CD4-positive, alpha-beta T cell (primary cell): ENCODE results near the gene HDGFL1. TPM values are rescaled to one million over a fixed set of nuclear protein-coding genes. Genes with fewer than 3 reads are reported as not detected.

Source experiments
- ATAC-seq: fragments of 200-7000 bp; cut with Tn5 transposase; one replicate; pipeline ENCODE4 v1.10.0; 2022; ENCODE audit warnings: mild to moderate bottlenecking; ENCODE audit not compliant: poor library complexity
- CTCF ChIA-PET: fragments of 350-600 bp; sonication (Branson Sonifier 250); formaldehyde crosslinking; loops from one replicate; lab custom pipeline; 2021; ENCODE audit warnings: antibody characterized with exemption, inconsistent platforms; lab: Charles Lee
- POLR2A ChIA-PET: fragments of 350-600 bp; sonication (Branson Sonifier 250); formaldehyde crosslinking; loops from one replicate; lab custom pipeline; 2021; ENCODE audit warnings: antibody characterized with exemption, inconsistent platforms; lab: Charles Lee
- DNase-seq, 14 experiments: peaks; one replicate each; pipeline ENCODE4 v3.0.0-alpha.2; 2013 to 2020; ENCODE audit warnings: mixed read lengths in 2 of 14
- H3K27ac ChIP-seq, 2 donors: one replicate each; pipeline versions ENCODE4 v1.5.1 to v1.7.0; 2013; ENCODE audit warnings: low read length in 2 of 2, low read depth in 1 of 2, mild to moderate bottlenecking in 1 of 2
- H3K27me3 ChIP-seq, 2 experiments: 1 replicate in 1 of 2; 2 replicates in 1 of 2; pipeline versions ENCODE4 v1.6.1 to v1.7.0; 2013; ENCODE audit warnings: low read length in 2 of 2, control low read depth in 1 of 2, mild to moderate bottlenecking in 1 of 2, moderate library complexity in 1 of 2; ENCODE audit not compliant: insufficient read depth in 2 of 2, control insufficient read depth in 1 of 2
- H3K36me3 ChIP-seq: one replicate; pipeline ENCODE4 v1.6.1; 2013; ENCODE audit warnings: low read length, control low read depth; ENCODE audit not compliant: insufficient read depth
- H3K4me1 ChIP-seq: one replicate; pipeline ENCODE4 v1.6.1; 2013; ENCODE audit warnings: low read length, control low read depth; ENCODE audit not compliant: insufficient read depth
- H3K4me3 ChIP-seq: one replicate; pipeline ENCODE4 v1.5.1; 2013; ENCODE audit warnings: mild to moderate bottlenecking, low read length, moderate library complexity
- H3K9me3 ChIP-seq, 2 experiments: 1 replicate in 1 of 2; 2 replicates in 1 of 2; pipeline versions ENCODE4 v1.6.1 to v1.7.0; 2013; ENCODE audit warnings: low read length in 2 of 2, mild to moderate bottlenecking in 2 of 2, control low read depth in 1 of 2, moderate library complexity in 1 of 2; ENCODE audit not compliant: control insufficient read depth in 1 of 2, insufficient read depth in 1 of 2
- H3K27ac Mint-ChIP-seq: one replicate; pipeline ENCODE4 v1.8.0; 2020; ENCODE audit warnings: mixed read lengths
- H3K27me3 Mint-ChIP-seq: one replicate; pipeline ENCODE4 v1.8.0; 2021; ENCODE audit warnings: mixed read lengths
- H3K36me3 Mint-ChIP-seq: one replicate; pipeline ENCODE4 v1.8.0; 2021; ENCODE audit warnings: low read depth, mixed read lengths
- H3K4me1 Mint-ChIP-seq: one replicate; pipeline ENCODE4 v1.8.0; 2021; ENCODE audit warnings: low read depth, mixed read lengths
- H3K4me3 Mint-ChIP-seq: one replicate; pipeline ENCODE4 v1.8.0; 2020; ENCODE audit warnings: mild to moderate bottlenecking, mixed read lengths
- H3K9me3 Mint-ChIP-seq: one replicate; pipeline ENCODE4 v1.8.0; 2020; ENCODE audit warnings: mixed read lengths
- intact Hi-C, 2 experiments: fragments of 100-400 bp; cut with DNase I in 1 of 2; cut with micrococcal nuclease in 1 of 2; formaldehyde crosslinking; loops; one replicate each; pipeline versions ENCODE4 v1.15.1 to v1.9.0; 2023 to 2025; cut with DNase I, micrococcal nuclease
- total RNA-seq, 174 experiments: library from RNA in 2 of 174; stranded (reverse) in 2 of 174; gene quantifications; one replicate each; pipeline ENCODE4 v1.2.3 and lab custom pipeline; 2021 to 2026
- TF ChIP-seq, protein P1 (sequence below): fragments of 200-600 bp; IDR thresholded peaks from one replicate; pipeline ENCODE4 v1.8.0; 2022; ENCODE audit warnings: antibody characterized with exemption, mild to moderate bottlenecking

The HDGFL1 gene
- total RNA-seq, 2 experiments from 2014 or later, result not detected

DNA sequence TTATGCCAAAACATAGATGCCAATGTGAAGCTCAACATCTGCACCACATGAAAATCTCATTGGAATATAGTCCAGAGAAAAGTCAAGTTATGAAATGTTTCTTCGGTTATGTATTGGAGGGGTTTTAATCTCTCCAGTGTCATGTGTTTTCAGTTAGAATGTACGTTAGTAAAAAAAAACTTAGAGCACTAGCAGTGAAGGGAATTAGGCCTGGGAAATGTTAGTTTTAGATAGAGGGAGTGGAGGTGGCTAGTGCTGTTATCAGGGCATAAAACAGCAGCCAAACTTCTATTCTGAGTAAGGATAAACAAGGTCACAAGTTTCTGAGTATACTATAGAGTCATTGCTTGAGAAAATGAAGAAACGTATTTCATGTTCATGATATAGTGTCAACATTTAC is 42.9 kb downstream of the HDGFL1 start:
- Mint-ChIP-seq H3K4me3 (no peak overlapping the region), H3K9me3 (peaks cover 3% of the 10 kb centered on the region), H3K27me3 (no peaks in the 10 kb centered on the region), H3K27ac (no peak overlapping the region), H3K4me1 (no peaks in the 10 kb centered on the region), H3K36me3 (no peaks in the 10 kb centered on the region)
- ATAC-seq (no peak), DNase-seq (no peak)
- H3K9me3 ChIP-seq, result no peaks in the 10 kb centered on the region
- H3K4me3 ChIP-seq, result no peak overlapping the region
- H3K27ac ChIP-seq, result no peak overlapping the region
- intact Hi-C loops, result no loop called here
- ChIA-PET CTCF (no interaction called here), POLR2A (no interaction called here)
- TF ChIP-seq, protein P1, sequence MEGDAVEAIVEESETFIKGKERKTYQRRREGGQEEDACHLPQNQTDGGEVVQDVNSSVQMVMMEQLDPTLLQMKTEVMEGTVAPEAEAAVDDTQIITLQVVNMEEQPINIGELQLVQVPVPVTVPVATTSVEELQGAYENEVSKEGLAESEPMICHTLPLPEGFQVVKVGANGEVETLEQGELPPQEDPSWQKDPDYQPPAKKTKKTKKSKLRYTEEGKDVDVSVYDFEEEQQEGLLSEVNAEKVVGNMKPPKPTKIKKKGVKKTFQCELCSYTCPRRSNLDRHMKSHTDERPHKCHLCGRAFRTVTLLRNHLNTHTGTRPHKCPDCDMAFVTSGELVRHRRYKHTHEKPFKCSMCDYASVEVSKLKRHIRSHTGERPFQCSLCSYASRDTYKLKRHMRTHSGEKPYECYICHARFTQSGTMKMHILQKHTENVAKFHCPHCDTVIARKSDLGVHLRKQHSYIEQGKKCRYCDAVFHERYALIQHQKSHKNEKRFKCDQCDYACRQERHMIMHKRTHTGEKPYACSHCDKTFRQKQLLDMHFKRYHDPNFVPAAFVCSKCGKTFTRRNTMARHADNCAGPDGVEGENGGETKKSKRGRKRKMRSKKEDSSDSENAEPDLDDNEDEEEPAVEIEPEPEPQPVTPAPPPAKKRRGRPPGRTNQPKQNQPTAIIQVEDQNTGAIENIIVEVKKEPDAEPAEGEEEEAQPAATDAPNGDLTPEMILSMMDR, result no peak
- no peaks in the 10 kb centered on the region for H3K27me3 ChIP-seq
- no peaks in the 10 kb centered on the region for H3K4me1 ChIP-seq
- no peaks in the 10 kb centered on the region for H3K36me3 ChIP-seq

DNA sequence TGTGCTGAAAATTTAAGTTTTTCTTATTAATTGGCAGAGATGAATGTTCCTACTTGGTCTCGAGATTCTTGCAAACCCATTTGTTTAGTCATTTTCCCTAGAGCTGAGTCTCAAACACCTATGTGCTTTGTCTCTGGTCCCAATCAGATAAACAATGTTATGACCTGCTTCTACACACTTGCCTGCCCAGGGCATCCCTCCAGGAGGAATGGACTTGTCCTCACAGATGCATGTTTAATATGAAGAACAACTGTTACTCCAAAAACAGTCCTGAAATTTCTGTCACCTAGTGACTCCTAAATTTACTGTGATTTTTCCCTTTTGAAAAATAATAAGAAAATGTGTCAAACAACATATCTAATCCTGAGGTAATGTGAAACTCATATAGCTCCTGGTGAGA is 43.7 kb downstream of the HDGFL1 start:
- no peaks in the 10 kb centered on the region for H3K4me1 Mint-ChIP-seq
- no peak overlapping the region for H3K4me3 ChIP-seq
- no peaks in the 10 kb centered on the region for H3K4me1 ChIP-seq
- peaks cover 3% of the 10 kb centered on the region for H3K9me3 Mint-ChIP-seq
- TF ChIP-seq, protein P1, result no peak
- H3K27ac ChIP-seq, result no peak overlapping the region
- ATAC-seq (no peak), DNase-seq (no peak)
- H3K9me3 ChIP-seq, result no peaks in the 10 kb centered on the region
- no peaks in the 10 kb centered on the region for H3K27me3 ChIP-seq
- H3K27me3 Mint-ChIP-seq, result no peaks in the 10 kb centered on the region
- H3K27ac Mint-ChIP-seq, result no peak overlapping the region
- no peak overlapping the region for H3K4me3 Mint-ChIP-seq
- H3K36me3 Mint-ChIP-seq, result no peaks in the 10 kb centered on the region
- intact Hi-C loops, result no loop called here
- no peaks in the 10 kb centered on the region for H3K36me3 ChIP-seq
- CTCF ChIA-PET, result no interaction called here
- POLR2A ChIA-PET, result no interaction called here

DNA sequence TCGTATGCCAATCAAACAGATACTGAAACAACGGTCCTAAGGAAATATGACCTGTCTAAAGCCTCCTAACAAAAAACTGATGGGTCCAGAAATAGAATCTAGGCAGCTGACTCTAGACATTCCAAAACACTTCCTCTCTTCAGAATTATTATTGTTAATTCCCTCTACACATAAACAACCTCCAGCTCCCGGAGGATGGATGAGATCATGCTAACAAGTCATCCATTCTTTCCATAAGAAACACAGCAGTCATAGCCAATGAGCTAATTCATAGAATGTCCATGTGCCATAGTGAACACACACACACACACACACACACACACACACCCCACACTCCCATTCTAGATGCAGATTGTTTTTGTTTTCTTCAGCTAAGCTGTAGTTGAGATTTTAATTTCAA is 44.3 kb downstream of the HDGFL1 start:
- H3K27me3 ChIP-seq, result no peaks in the 10 kb centered on the region
- Mint-ChIP-seq H3K27ac (no peak overlapping the region), H3K9me3 (peaks cover 3% of the 10 kb centered on the region), H3K4me3 (no peak overlapping the region), H3K4me1 (no peaks in the 10 kb centered on the region), H3K36me3 (no peaks in the 10 kb centered on the region), H3K27me3 (no peaks in the 10 kb centered on the region)
- H3K36me3 ChIP-seq, result no peaks in the 10 kb centered on the region
- no peak for ATAC-seq
- no peak overlapping the region for H3K27ac ChIP-seq
- CTCF ChIA-PET, result no interaction called here
- no peak overlapping the region for H3K4me3 ChIP-seq
- TF ChIP-seq, protein P1, result no peak
- no peak for DNase-seq
- H3K9me3 ChIP-seq, result no peaks in the 10 kb centered on the region
- POLR2A ChIA-PET, result no interaction called here
- no peaks in the 10 kb centered on the region for H3K4me1 ChIP-seq
- intact Hi-C loops, result no loop called here
